GM18951 (cell line): ENCODE data around the gene CBLC.
"Not testable (repeated sequence)": the region's sequence is repeated elsewhere in the genome, so short reads cannot be mapped to it uniquely, and the experiment has no call there.

Source experiments
- POLR2A ChIP-seq: IDR thresholded peaks from 4 replicates; pipeline ENCODE4 v1.6.1; 2011; ENCODE audit warnings: mild to moderate bottlenecking; ENCODE audit not compliant: insufficient read length, insufficient read depth; ENCODE audit errors: extremely low read depth
- in situ Hi-C: fragments of 300-500 bp; cut with MboI; formaldehyde crosslinking; loops from one replicate; pipeline ENCODE4 v1.12.0; 2022; ENCODE audit warnings: low sequenced_read_pairs, mixed read lengths, inconsistent platforms; ENCODE audit not compliant: unreplicated experiment

The CBLC gene

DNA sequence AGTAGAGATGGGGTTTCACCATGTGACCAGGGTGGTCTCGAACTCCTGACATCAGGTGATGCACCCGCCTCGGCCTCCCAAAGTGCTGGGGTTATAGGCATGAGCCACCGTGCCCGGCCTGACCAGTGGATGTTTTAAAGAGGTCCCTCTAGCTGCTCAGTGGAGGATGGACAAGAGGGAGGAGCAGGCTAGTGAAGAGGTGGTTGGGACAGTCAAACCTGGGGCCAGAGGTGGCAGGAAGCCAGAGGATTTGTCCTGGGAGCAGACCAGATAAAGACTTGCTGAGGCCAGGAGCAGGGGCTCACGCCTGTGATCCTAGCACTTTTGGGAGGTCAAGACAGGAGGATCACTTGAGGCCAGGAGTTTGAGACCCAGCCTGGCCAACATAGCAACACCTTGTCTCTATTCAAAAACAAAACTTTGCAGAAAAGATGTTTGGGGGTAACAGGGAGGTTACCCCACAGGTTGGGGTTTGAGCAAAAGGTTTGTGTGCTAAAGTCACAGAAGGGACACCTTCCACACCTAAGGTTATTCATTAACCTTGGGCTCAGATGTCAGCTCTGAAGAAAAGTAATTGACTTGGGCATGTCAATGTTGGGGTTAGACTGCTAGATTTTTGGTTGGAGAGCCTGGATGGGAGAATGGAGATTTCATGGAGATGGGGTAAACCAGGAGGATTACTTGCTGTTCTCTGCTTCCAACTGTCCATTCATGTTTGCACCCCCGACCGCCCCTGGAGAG lies 40.2 kb downstream of the CBLC start:
- in situ Hi-C loops = no loop called here
- no peak for TF ChIP-seq POLR2A

GRCh38 chr19:44818466-44819031 lies 40.9 kb downstream of the CBLC start:
- no peak for TF ChIP-seq POLR2A
- in situ Hi-C loops = no loop called here

DNA sequence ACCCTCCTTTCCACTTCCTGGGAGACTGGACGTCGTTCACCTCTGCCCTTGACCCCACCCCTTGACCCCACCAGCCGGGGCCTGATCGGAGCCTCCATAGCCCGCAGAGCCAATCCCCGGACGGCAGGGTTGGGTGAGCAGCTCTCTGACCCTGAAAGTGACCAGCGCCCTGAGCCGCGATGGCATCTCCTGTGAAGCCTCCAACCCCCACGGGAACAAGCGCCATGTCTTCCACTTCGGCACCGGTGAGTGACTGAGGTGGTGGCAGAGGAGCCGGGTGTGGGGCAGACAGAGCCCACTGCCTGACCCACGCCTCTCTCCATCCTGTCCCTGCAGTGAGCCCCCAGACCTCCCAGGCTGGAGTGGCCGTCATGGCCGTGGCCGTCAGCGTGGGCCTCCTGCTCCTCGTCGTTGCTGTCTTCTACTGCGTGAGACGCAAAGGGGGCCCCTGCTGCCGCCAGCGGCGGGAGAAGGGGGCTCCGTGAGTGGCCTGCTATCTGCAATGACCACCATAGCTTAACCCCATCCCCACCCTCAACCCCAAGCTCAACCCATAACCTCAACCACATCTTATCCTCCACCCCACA lies 41.6 kb downstream of the CBLC start:
- TF ChIP-seq POLR2A = no peak
- in situ Hi-C loops = no loop called here

DNA sequence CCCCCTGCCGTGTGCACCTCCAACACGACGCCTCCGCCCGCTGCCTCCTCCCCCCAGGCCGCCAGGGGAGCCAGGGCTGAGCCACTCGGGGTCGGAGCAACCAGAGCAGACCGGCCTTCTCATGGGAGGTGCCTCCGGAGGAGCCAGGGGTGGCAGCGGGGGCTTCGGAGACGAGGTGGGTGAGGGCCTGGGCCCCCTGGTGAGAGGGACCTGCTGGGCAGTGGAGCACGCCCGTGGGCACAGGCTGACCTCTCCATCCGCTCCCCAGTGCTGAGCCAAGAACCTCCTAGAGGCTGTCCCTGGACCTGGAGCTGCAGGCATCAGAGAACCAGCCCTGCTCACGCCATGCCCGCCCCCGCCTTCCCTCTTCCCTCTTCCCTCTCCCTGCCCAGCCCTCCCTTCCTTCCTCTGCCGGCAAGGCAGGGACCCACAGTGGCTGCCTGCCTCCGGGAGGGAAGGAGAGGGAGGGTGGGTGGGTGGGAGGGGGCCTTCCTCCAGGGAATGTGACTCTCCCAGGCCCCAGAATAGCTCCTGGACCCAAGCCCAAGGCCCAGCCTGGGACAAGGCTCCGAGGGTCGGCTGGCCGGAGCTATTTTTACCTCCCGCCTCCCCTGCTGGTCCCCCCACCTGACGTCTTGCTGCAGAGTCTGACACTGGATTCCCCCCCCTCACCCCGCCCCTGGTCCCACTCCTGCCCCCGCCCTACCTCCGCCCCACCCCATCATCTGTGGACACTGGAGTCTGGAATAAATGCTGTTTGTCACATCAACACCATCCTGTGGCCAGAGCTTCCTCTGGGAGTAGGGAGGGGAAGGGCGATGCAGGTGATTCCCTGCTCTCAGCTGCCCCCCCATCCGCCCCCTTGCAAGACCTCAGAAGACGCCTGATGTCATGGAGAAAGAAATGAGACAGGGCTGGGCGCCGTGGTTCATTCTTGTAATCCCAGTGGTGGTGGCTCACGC lies 43.2 kb downstream of the CBLC start:
- in situ Hi-C loops = no loop called here
- no peak for TF ChIP-seq POLR2A

- TF ChIP-seq POLR2A = no peak
- in situ Hi-C loops = no loop called here
Observed at GRCh38 chr19:44822177-44822576, 44.5 kb downstream of the CBLC start.

DNA sequence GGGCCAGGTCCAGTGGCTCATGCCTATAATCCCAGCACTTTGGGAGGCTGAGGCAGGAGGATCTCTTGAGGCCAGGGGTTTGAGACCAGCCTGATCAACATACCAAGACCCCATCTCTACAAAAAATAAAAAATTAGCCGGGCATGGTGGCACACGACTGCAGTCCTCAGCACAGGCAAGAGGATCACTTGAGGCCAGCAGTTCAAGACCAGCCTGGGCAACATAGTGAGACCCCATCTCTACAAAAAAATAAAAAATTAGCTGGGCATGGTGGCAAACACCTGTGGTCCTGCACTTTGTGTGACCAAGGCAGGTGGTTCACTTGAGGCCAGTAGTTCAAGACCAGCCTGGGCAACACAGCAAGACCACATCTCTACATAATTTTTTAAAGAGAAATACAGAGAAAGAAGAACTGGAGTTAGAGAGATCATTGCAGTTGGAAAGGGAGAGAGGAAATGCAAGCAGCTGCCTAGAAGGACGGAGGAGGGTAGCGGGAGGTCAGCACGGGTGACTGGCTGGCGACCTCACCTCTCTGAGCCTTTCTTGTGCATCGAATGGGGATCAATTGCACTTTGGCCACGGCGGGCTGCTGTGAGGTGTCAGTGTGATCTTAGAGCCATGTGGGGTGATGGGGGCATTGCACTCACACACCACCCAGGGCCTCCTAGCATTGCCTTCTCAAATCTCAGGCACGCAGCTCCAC lies 45.1 kb downstream of the CBLC start:
- in situ Hi-C loops = no loop called here
- TF ChIP-seq POLR2A = no peak

- in situ Hi-C loops = no loop called here
- no peak for TF ChIP-seq POLR2A
Observed at GRCh38 chr19:44823373-44823698, 45.6 kb downstream of the CBLC start.

DNA sequence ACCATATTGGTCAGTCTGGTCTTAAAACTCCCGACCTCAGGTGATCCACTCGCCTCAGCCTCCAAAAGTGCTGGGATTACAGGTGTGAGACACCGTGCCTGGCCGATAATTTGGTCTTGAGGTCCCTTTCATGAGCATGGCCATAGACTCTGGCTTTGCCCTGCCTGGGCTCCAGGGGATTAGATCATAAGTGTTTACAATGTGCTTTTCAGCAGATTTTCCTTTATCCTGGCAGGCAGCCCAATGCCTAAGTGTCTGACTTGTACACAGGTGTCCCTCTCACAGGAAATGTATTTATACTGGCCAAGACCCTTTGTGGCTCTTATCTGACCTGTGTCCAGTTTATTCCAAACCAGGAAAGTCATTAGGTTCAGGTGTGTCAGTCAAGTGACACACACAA lies 47.1 kb downstream of the CBLC start:
- TF ChIP-seq POLR2A = no peak
- in situ Hi-C loops = no loop called here

GRCh38 chr19:44832875-44833274 lies 55.2 kb downstream of the CBLC start:
- in situ Hi-C loops = not testable (repeated sequence)

GRCh38 chr19:44834399-44834798 lies 56.7 kb downstream of the CBLC start:
- in situ Hi-C loops = not testable (repeated sequence)

GRCh38 chr19:44839276-44839675 lies 61.6 kb downstream of the CBLC start:
- in situ Hi-C loops = no loop called here
- no peak for TF ChIP-seq POLR2A

DNA sequence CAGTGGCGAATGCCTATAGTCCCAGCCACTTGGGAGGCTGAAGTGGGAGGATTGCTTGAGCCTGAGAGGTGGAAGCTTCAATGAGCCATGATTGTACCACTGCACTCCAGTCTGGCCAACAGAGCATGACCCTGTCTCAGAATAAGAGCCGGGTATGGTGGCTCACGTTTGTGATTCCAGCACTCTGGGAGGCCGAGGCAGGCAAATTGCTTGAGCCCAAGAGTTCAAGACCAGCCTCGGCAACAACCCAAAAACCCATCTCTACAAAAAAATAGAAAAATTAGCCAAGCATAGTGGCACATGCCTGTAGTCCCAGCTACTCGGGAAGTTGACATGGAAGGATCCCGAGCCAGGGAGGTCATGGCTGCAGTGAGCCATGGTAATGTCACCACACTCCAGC lies 63.1 kb downstream of the CBLC start:
- no peak for TF ChIP-seq POLR2A
- in situ Hi-C loops = no loop called here

DNA sequence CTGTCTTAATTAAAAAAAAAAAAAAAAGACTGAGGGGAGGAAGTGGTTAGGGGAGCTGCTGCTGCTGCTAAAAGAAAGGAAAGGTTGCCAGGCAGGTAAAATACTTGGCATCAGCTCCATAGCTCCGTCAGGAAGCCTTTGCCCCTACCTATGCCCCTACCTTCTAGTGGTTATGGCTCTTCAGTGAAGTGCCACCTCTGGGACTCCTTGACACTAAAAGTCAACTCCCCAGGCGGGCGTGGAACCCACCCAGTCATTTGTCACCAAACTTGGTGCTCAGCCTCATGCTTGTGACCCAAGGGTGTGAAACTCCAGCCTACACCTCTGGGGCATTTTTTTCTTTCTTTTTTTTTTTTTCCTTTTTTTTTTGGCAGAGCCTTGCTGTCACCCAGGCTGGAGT lies 63.5 kb downstream of the CBLC start:
- in situ Hi-C loops = no loop called here
- TF ChIP-seq POLR2A = no peak

GRCh38 chr19:44845286-44845611 lies 67.6 kb downstream of the CBLC start:
- in situ Hi-C loops = no loop called here
- TF ChIP-seq POLR2A = no peak
